HEK293 (cell line): Measurements from ENCODE around the gene TMEM263.

Experiments used
- CTCF ChIA-PET: fragments of 350-600 bp; formaldehyde crosslinking; extraction: SDS; loops from one replicate; lab custom pipeline; 2021; ENCODE audit warnings: antibody characterized with exemption; lab: Yijun Ruan, JAX
- POLR2A ChIA-PET: fragments of 300-600 bp; formaldehyde crosslinking; extraction: SDS; loops from one replicate; lab custom pipeline; 2020; ENCODE audit warnings: antibody characterized with exemption, inconsistent platforms; lab: Yijun Ruan, JAX
- H3K27ac ChIP-seq: fragments of 200-500 bp; sonication (Bioruptor generic); 2 replicates; pipeline ENCODE4 v1.5.1; 2014; ENCODE audit warnings: low read depth, low read length, control low read depth, inconsistent platforms; ENCODE audit errors: extremely low read depth
- H3K36me3 ChIP-seq, 2 experiments: fragments of 200-500 bp in 1 of 2; sonication (Bioruptor generic) in 1 of 2; 1 replicate in 1 of 2; 2 replicates in 1 of 2; pipeline ENCODE4 v1.5.1; 2014 to 2017; ENCODE audit warnings: inconsistent platforms in 2 of 2, low read length in 2 of 2; ENCODE audit not compliant: control insufficient read depth in 2 of 2, insufficient read depth in 1 of 2
- H3K4me1 ChIP-seq: fragments of 200-500 bp; sonication (Bioruptor generic); 2 replicates; pipeline ENCODE4 v1.5.1; 2014; ENCODE audit warnings: mild to moderate bottlenecking, low read length, inconsistent platforms; ENCODE audit not compliant: control insufficient read depth, insufficient read depth
- H3K4me3 ChIP-seq: 2 replicates; pipeline ENCODE4 v1.5.1; 2011; ENCODE audit warnings: low read depth, mild to moderate bottlenecking, control low read depth, low read length, moderate library complexity
- H3K9me3 ChIP-seq: fragments of 200-500 bp; sonication (Bioruptor generic); 2 replicates; pipeline ENCODE4 v1.5.1; 2014; ENCODE audit warnings: low read depth, low read length, inconsistent platforms; ENCODE audit not compliant: control insufficient read depth, insufficient read depth
- EGR2 ChIP-seq: fragments of 450-650 bp; formaldehyde crosslinking; IDR thresholded peaks from 2 replicates; pipeline ENCODE4 v1.5.1; 2016; ENCODE audit warnings: low read depth, missing biosample characterization, missing genetic modification characterization
- HOXC10 ChIP-seq: sonication (generic); formaldehyde crosslinking; IDR thresholded peaks from 2 replicates; pipeline ENCODE4 v1.8.1; 2023; ENCODE audit warnings: mild to moderate bottlenecking, missing genetic modification reagents
- MEIS1 ChIP-seq: sonication (generic); formaldehyde crosslinking; IDR thresholded peaks from 2 replicates; pipeline ENCODE4 v1.8.1; 2022; ENCODE audit warnings: missing genetic modification reagents, mild to moderate bottlenecking, borderline replicate concordance
- PRDM2 ChIP-seq: fragments of 450-650 bp; formaldehyde crosslinking; IDR thresholded peaks from 2 replicates; pipeline ENCODE4 v1.5.1; 2016; ENCODE audit warnings: missing biosample characterization, missing genetic modification characterization, borderline replicate concordance
- SCRT1 ChIP-seq: fragments of 450-650 bp; formaldehyde crosslinking; IDR thresholded peaks from 2 replicates; pipeline ENCODE4 v1.5.1; 2016; ENCODE audit warnings: missing biosample characterization, missing genetic modification characterization, borderline replicate concordance
- ZBTB21 ChIP-seq: fragments of 450-650 bp; formaldehyde crosslinking; IDR thresholded peaks from 2 replicates; pipeline ENCODE4 v1.5.1; 2017; ENCODE audit warnings: missing biosample characterization, missing genetic modification characterization
- ZBTB7A ChIP-seq: fragments of 450-650 bp; formaldehyde crosslinking; IDR thresholded peaks from 2 replicates; pipeline ENCODE4 v1.5.1; 2016; ENCODE audit warnings: low read depth, missing biosample characterization, missing genetic modification characterization
- ZFHX2 ChIP-seq: fragments of 450-650 bp; formaldehyde crosslinking; conservative IDR thresholded peaks from 2 replicates; pipeline ENCODE4 v1.5.1; 2016; ENCODE audit warnings: missing biosample characterization, missing genetic modification characterization
- ZFP3 ChIP-seq: fragments of 450-650 bp; formaldehyde crosslinking; IDR thresholded peaks from 2 replicates; pipeline ENCODE4 v1.5.1; 2016; ENCODE audit warnings: low read depth, missing biosample characterization, missing genetic modification characterization
- ZFP41 ChIP-seq: fragments of 450-650 bp; formaldehyde crosslinking; IDR thresholded peaks from 2 replicates; pipeline ENCODE4 v1.5.1; 2016; ENCODE audit warnings: missing biosample characterization, missing genetic modification characterization, borderline replicate concordance
- ZIC2 ChIP-seq: fragments of 450-650 bp; formaldehyde crosslinking; IDR thresholded peaks from 2 replicates; pipeline ENCODE4 v1.5.1; 2016; ENCODE audit warnings: missing biosample characterization, missing genetic modification characterization
- ZNF223 ChIP-seq: fragments of 450-650 bp; formaldehyde crosslinking; IDR thresholded peaks from 2 replicates; pipeline ENCODE4 v1.5.1; 2016; ENCODE audit warnings: missing biosample characterization, missing genetic modification characterization
- ZNF398 ChIP-seq: fragments of 450-650 bp; formaldehyde crosslinking; IDR thresholded peaks from 2 replicates; pipeline ENCODE4 v1.5.1; 2017; ENCODE audit warnings: missing biosample characterization, missing genetic modification characterization
- ZNF423 ChIP-seq: fragments of 450-650 bp; formaldehyde crosslinking; IDR thresholded peaks from 2 replicates; pipeline ENCODE4 v1.5.1; 2016; ENCODE audit warnings: missing biosample characterization, missing genetic modification characterization
- ZNF530 ChIP-seq: fragments of 450-650 bp; formaldehyde crosslinking; IDR thresholded peaks from 2 replicates; pipeline ENCODE4 v1.5.1; 2016; ENCODE audit warnings: low read depth, missing biosample characterization, missing genetic modification characterization
- ZNF548 ChIP-seq: fragments of 450-650 bp; formaldehyde crosslinking; IDR thresholded peaks from 2 replicates; pipeline ENCODE4 v1.5.1; 2016; ENCODE audit warnings: missing biosample characterization, missing genetic modification characterization
- ZNF558 ChIP-seq: fragments of 450-650 bp; formaldehyde crosslinking; IDR thresholded peaks from 2 replicates; pipeline ENCODE4 v1.5.1; 2016; ENCODE audit warnings: missing biosample characterization, missing genetic modification characterization
- ZNF626 ChIP-seq: fragments of 450-650 bp; sonication (Bioruptor Pico); formaldehyde crosslinking; IDR thresholded peaks from 2 replicates; pipeline ENCODE4 v1.5.1; 2018; ENCODE audit warnings: missing biosample characterization, missing genetic modification characterization, inconsistent platforms
- ZNF664 ChIP-seq: fragments of 450-650 bp; formaldehyde crosslinking; IDR thresholded peaks from 2 replicates; pipeline ENCODE4 v1.5.1; 2016; ENCODE audit warnings: missing biosample characterization, missing genetic modification characterization
- ZNF707 ChIP-seq: fragments of 450-650 bp; formaldehyde crosslinking; IDR thresholded peaks from 2 replicates; pipeline ENCODE4 v1.5.1; 2016; ENCODE audit warnings: missing biosample characterization, missing genetic modification characterization
- ZSCAN30 ChIP-seq: fragments of 450-650 bp; IDR thresholded peaks from 2 replicates; pipeline ENCODE4 v1.5.1; 2018; ENCODE audit warnings: missing biosample characterization, mild to moderate bottlenecking, missing genetic modification characterization, moderate library complexity
- ZSCAN5A ChIP-seq: fragments of 450-650 bp; formaldehyde crosslinking; IDR thresholded peaks from 2 replicates; pipeline ENCODE4 v1.5.1; 2016; ENCODE audit warnings: missing biosample characterization, missing genetic modification characterization

TMEM263 gene

GRCh38 chr12:106911581-106911980 is 44.1 kb upstream of the TMEM263 start (continued):
- TF ChIP-seq ZIC2 (tag by site-specific recombination) = no peak
- TF ChIP-seq ZNF664 (tag by site-specific recombination) = no peak

- no peak for TF ChIP-seq MEIS1 (CRISPR knock-in tag)
- TF ChIP-seq ZFP41 (tag by site-specific recombination) = no peak
- no peak for TF ChIP-seq ZNF626 (tag by site-specific recombination)
- TF ChIP-seq ZBTB21 = no peak
- TF ChIP-seq ZNF423 (tag by site-specific recombination) = no peak
- no peak for TF ChIP-seq ZNF558
- Histone ChIP-seq H3K4me3 (no peak overlapping the region), H3K9me3 (no peaks in the 10 kb centered on the region), H3K36me3 (no peaks in the 10 kb centered on the region), H3K27ac (no peak overlapping the region), H3K4me1 (no peaks in the 10 kb centered on the region)
- POLR2A ChIA-PET = no interaction called here
- CTCF ChIA-PET = no interaction called here
Measured at GRCh38 chr12:106913456-106913855, 42.3 kb upstream of the TMEM263 start.

GRCh38 chr12:106914796-106915634 is 40.7 kb upstream of the TMEM263 start:
- CTCF ChIA-PET = interaction anchor here (0.5 to 0.8 kb wide), 4 partner anchors 41 to 557 kb away, joined by 3 to 4 read pairs (median 3); partner anchors contain the start of genes POLR3B and TMEM263
- H3K27ac ChIP-seq = no peak overlapping the region
- no peak for TF ChIP-seq ZSCAN5A
- no peak for TF ChIP-seq PRDM2 (tag by site-specific recombination)
- no peak for TF ChIP-seq ZBTB7A
- TF ChIP-seq ZNF223 (tag by site-specific recombination) = no peak
- TF ChIP-seq EGR2 (tag by site-specific recombination) = no peak
- TF ChIP-seq ZNF398 (tag by site-specific recombination) = no peak
- TF ChIP-seq ZFHX2 (tag by site-specific recombination) = no peak
- TF ChIP-seq ZSCAN30 (tag by site-specific recombination) = no peak
- no peak for TF ChIP-seq ZNF530 (tag by site-specific recombination)
- TF ChIP-seq ZNF707 (tag by site-specific recombination) = no peak
- no peak for TF ChIP-seq ZFP3 (tag by site-specific recombination)
- TF ChIP-seq HOXC10 = no peak
- no peak for TF ChIP-seq ZNF548 (tag by site-specific recombination)
- TF ChIP-seq SCRT1 (tag by site-specific recombination) = no peak

More at GRCh38 chr12:106914796-106915634, 40.7 kb upstream of the TMEM263 start:
- no peak overlapping the region for H3K4me3 ChIP-seq
- POLR2A ChIA-PET = no interaction called here
- no peaks in the 10 kb centered on the region for H3K36me3 ChIP-seq
- no peaks in the 10 kb centered on the region for H3K9me3 ChIP-seq
- H3K4me1 ChIP-seq = no peaks in the 10 kb centered on the region
